A549 (cell line): ENCODE data around the gene AK8. TPM values are rescaled to one million over a fixed set of nuclear protein-coding genes. Genes with fewer than 3 reads are reported as not detected.

ENCODE experiments used
- ATAC-seq, 2 experiments: fragments of 200-7000 bp in 1 of 2; fragments of >200 bp in 1 of 2; cut with Nextera tagmentation in 1 of 2; cut with Tn5 transposase in 1 of 2; 3 replicates each; pipeline versions ENCODE4 v1.8.0 to v1.9.1; 2018 to 2020; ENCODE audit warnings: mild to moderate bottlenecking in 1 of 2, moderate library complexity in 1 of 2
- CTCF ChIA-PET: fragments of 300-600 bp; sonication (Branson Sonifier 250); formaldehyde crosslinking; extraction: SDS; loops from one replicate; lab custom pipeline; 2021; ENCODE audit warnings: antibody characterized with exemption, inconsistent platforms; lab: Yijun Ruan, JAX
- POLR2A ChIA-PET: fragments of 350-600 bp; formaldehyde crosslinking; extraction: SDS; loops from one replicate; lab custom pipeline; 2021; ENCODE audit warnings: antibody characterized with exemption, inconsistent platforms; lab: Yijun Ruan, JAX
- DNase-seq, 2 experiments: peaks; one replicate each; pipeline versions ENCODE4 v3.0.0 to v3.0.0-alpha.2; 2011 to 2016; ENCODE audit warnings: low read depth in 1 of 2, low spot score in 1 of 2
- FAIRE-seq: peaks from 2 replicates; lab custom pipeline; 2011; peaks lifted over from hg19 to GRCh38; lab: Jason Lieb, UNC
- H3K27ac ChIP-seq, 2 experiments: fragments of >200 bp; sonication (Bioruptor Twin); formaldehyde crosslinking; 3 replicates each; pipeline ENCODE4 v1.5.1; 2016 to 2017
- H3K4me1 ChIP-seq: fragments of >200 bp; sonication (Bioruptor Twin); formaldehyde crosslinking; 3 replicates; pipeline ENCODE4 v1.6.1; 2016
- H3K4me2 ChIP-seq: fragments of >200 bp; sonication (Bioruptor Twin); formaldehyde crosslinking; 3 replicates; pipeline ENCODE4 v1.6.1; 2016
- H3K4me3 ChIP-seq: fragments of >200 bp; sonication (Bioruptor Twin); formaldehyde crosslinking; 3 replicates; pipeline ENCODE4 v1.5.1; 2016
- H3K9me3 ChIP-seq: fragments of >200 bp; sonication (Bioruptor Twin); formaldehyde crosslinking; 3 replicates; pipeline ENCODE4 v1.6.1; 2016
- ATOH8 ChIP-seq: fragments of 250-450 bp; sonication (Bioruptor Pico); IDR thresholded peaks from 2 replicates; pipeline ENCODE4 v1.5.0; 2020; ENCODE audit warnings: low read depth, mild to moderate bottlenecking, moderate library complexity
- CHD4 ChIP-seq: fragments of 200-600 bp; sonication (generic); IDR thresholded peaks from 2 replicates; pipeline ENCODE4 v1.6.1; 2016; ENCODE audit warnings: antibody characterized with exemption, mild to moderate bottlenecking, borderline replicate concordance
- E2F6 ChIP-seq: IDR thresholded peaks from 2 replicates; pipeline ENCODE4 v1.6.1; 2012; ENCODE audit warnings: low read depth, borderline replicate concordance
- EHMT2 ChIP-seq: fragments of 200-600 bp; sonication (generic); IDR thresholded peaks from 2 replicates; pipeline ENCODE4 v1.6.1; 2016; ENCODE audit warnings: antibody characterized with exemption, low read depth, mild to moderate bottlenecking, moderate library complexity
- FOSB ChIP-seq: fragments of 250-450 bp; sonication (Bioruptor Pico); IDR thresholded peaks from 2 replicates; pipeline ENCODE4 v1.5.0; 2020; ENCODE audit warnings: mild to moderate bottlenecking, moderate library complexity
- HOXB5 ChIP-seq: fragments of 250-450 bp; sonication (Bioruptor Pico); IDR thresholded peaks from 2 replicates; pipeline ENCODE4 v1.5.0; 2020; ENCODE audit warnings: mild to moderate bottlenecking, moderate library complexity
- POLR2A ChIP-seq: IDR thresholded peaks from 2 replicates; pipeline ENCODE4 v1.6.1; 2012; ENCODE audit warnings: mild to moderate bottlenecking, low read length
- RARB ChIP-seq: fragments of 250-450 bp; sonication (Bioruptor Pico); IDR thresholded peaks from 2 replicates; pipeline ENCODE4 v1.8.0; 2021; ENCODE audit warnings: mild to moderate bottlenecking, moderate library complexity
- RCOR1 ChIP-seq: fragments of 150-350 bp; IDR thresholded peaks from 2 replicates; pipeline ENCODE4 v1.6.1; 2014; ENCODE audit warnings: antibody characterized with exemption, low read length, low read depth
- REST ChIP-seq: fragments of 200-600 bp; sonication (generic); IDR thresholded peaks from 2 replicates; pipeline ENCODE4 v1.6.1; 2016; ENCODE audit warnings: antibody characterized with exemption, mild to moderate bottlenecking, moderate library complexity
- RNF2 ChIP-seq: fragments of 200-600 bp; sonication (generic); IDR thresholded peaks from 2 replicates; pipeline ENCODE4 v1.6.1; 2016; ENCODE audit warnings: low read depth, mild to moderate bottlenecking, antibody characterized with exemption, moderate library complexity, borderline replicate concordance
- SMC3 ChIP-seq: fragments of >200 bp; sonication (Bioruptor Twin); formaldehyde crosslinking; IDR thresholded peaks from 3 replicates; pipeline ENCODE4 v1.6.1; 2018; ENCODE audit warnings: inconsistent platforms
- SREBF2 ChIP-seq: fragments of 450-650 bp; IDR thresholded peaks from 2 replicates; pipeline ENCODE4 v1.6.1; 2014; ENCODE audit warnings: mild to moderate bottlenecking, moderate library complexity
- TFCP2L1 ChIP-seq: fragments of 250-450 bp; sonication (Bioruptor Pico); IDR thresholded peaks from 2 replicates; pipeline ENCODE4 v1.5.0; 2021; ENCODE audit warnings: mild to moderate bottlenecking
- TP53 ChIP-seq: fragments of 250-450 bp; sonication (Bioruptor Pico); IDR thresholded peaks from 2 replicates; pipeline ENCODE4 v1.5.0; 2021; ENCODE audit warnings: mild to moderate bottlenecking, moderate library complexity
- WGBS: methylation state at CpG from one replicate; pipeline ENCODE4 v1.1.6; 2017; ENCODE audit errors: missing lambda C conversion rate; 5-methylcytosine and 5-hydroxymethylcytosine counted together
- polyA plus RNA-seq, 4 experiments: library from polyadenylated mRNA; depleted of rRNA in 3 of 4; stranded (reverse); fragments of >200 nt; fragmentation: RNase III in 1 of 4; extraction: RNeasy Plus Mini Kit Qiagen cat#74134 plus additional on column Dnase treatment in 1 of 4; gene quantifications; 2 replicates in 3 of 4; 3 replicates in 1 of 4; pipeline ENCODE4 v1.2.3, GENCODE V29; 2011 to 2017

AK8 gene
- polyA plus RNA-seq, 2 of the 4 experiments (the other 2 are of a cell fraction): 0.61 to 0.63 TPM

GRCh38 chr9:132795511-132796303 is 82.4 kb downstream of the AK8 start:
- DNase-seq (no peak), FAIRE-seq (no peak), ATAC-seq (no peak)
- Histone ChIP-seq H3K4me2 (no peak overlapping the region), H3K27ac (no peak overlapping the region), H3K9me3 (no peaks in the 10 kb centered on the region), H3K4me1 (0 out of 3 replicates have a peak, but pooled peaks cover 3% of the 10 kb centered on the region), H3K4me3 (no peak overlapping the region)
- POLR2A ChIA-PET: no interaction called here
- 73% methylated on average over 16 of the region's 16 CpGs for WGBS
- TF ChIP-seq TFCP2L1 (CRISPR knock-in tag): no peak
- TF ChIP-seq, all 56 proteins: peak for 0
- CTCF ChIA-PET: no interaction called here

GRCh38 chr9:132794730-132795380 is 83.2 kb downstream of the AK8 start:
- FAIRE-seq (no peak), DNase-seq (no peak), ATAC-seq (no peak)
- TF ChIP-seq ATOH8 (CRISPR knock-in tag) (no peak), HOXB5 (CRISPR knock-in tag) (no peak), POLR2A (no peak), SREBF2 (no peak), RNF2 (no peak), TP53 (CRISPR knock-in tag) (no peak), SMC3 (no peak), RCOR1 (no peak), REST (no peak), CHD4 (no peak), EHMT2 (no peak), E2F6 (no peak)
- WGBS: 43% methylated on average over 13 of the region's 13 CpGs
- no peak overlapping the region for H3K27ac ChIP-seq
- no peaks in the 10 kb centered on the region for H3K9me3 ChIP-seq
- H3K4me3 ChIP-seq: no peak overlapping the region
- ChIA-PET POLR2A (no interaction called here), CTCF (interaction anchor here (1.1 kb wide), 1 partner anchor 14 kb away, joined by 3 read pairs; no protein-coding TSS in a partner anchor)
- H3K4me2 ChIP-seq: no peak overlapping the region
- H3K4me1 ChIP-seq: 0 out of 3 replicates have a peak, but pooled peaks cover 1% of the 10 kb centered on the region

- TF ChIP-seq CHD4: no peak
- no peak for TF ChIP-seq RARB (CRISPR knock-in tag)
- no peak for TF ChIP-seq FOSB (CRISPR knock-in tag)
- TF ChIP-seq, all 56 proteins: peak for 0
- ATAC-seq: no peak
- Histone ChIP-seq H3K9me3 (no peaks in the 10 kb centered on the region), H3K4me1 (no peaks in the 10 kb centered on the region), H3K4me3 (no peak overlapping the region), H3K4me2 (no peak overlapping the region), H3K27ac (no peak overlapping the region)
- ChIA-PET CTCF (interaction anchor here (1.1 kb wide), 1 partner anchor 13 kb away, joined by 3 read pairs; no protein-coding TSS in a partner anchor), POLR2A (no interaction called here)
- no peak for DNase-seq
- 52% methylated on average over 16 of the region's 16 CpGs for WGBS
- no peak for FAIRE-seq
These were observed 84.2 kb downstream of the AK8 start for GRCh38 chr9:132793606-132794580.
